K562 (cell line): ENCODE measurements around the gene PODN. TPM values are rescaled to one million over a fixed set of nuclear protein-coding genes. Genes with fewer than 3 reads are reported as not detected.

Experiments used
- ATAC-seq: fragments of 200-7000 bp; cut with Tn5 transposase; 3 replicates; pipeline ENCODE4 v1.9.1; 2020; ENCODE audit warnings: moderate library complexity
- BruUV-seq: library from RNA; stranded (reverse); fragments of 400-500 nt; replicated peaks from 2 replicates; lab custom pipeline; 2021; lab: Mats Ljungman, UMichigan
- CTCF ChIA-PET: fragments of 300-600 bp; formaldehyde crosslinking; extraction: SDS; loops from one replicate; lab custom pipeline; 2021; ENCODE audit warnings: low intra/inter-chr PET ratio; lab: Yijun Ruan, JAX
- POLR2A ChIA-PET: fragments of 300-600, 350-650 bp; sonication (Branson Sonifier 250); formaldehyde crosslinking; extraction: SDS; loops from one replicate; lab custom pipeline; 2021; ENCODE audit warnings: antibody characterized with exemption, inconsistent platforms; lab: Yijun Ruan, JAX
- DNase-seq, 4 experiments: peaks; one replicate each; pipeline versions ENCODE4 v3.0.0 to v3.0.0-alpha.2; 2011 to 2018; ENCODE audit warnings: low spot score in 3 of 4, mixed read lengths in 3 of 4; ENCODE audit errors: extremely low read depth in 1 of 4
- FAIRE-seq: peaks from 2 replicates; lab custom pipeline; 2011; peaks lifted over from hg19 to GRCh38; lab: Jason Lieb, UNC
- H2AFZ ChIP-seq: 2 replicates; pipeline ENCODE4 v1.6.0; 2011; ENCODE audit warnings: low read depth, low read length, control low read depth, inconsistent platforms
- H3K27ac ChIP-seq: fragments of 200-600 bp; 3 replicates; pipeline ENCODE4 v1.8.0; 2011; ENCODE audit warnings: low read depth, mild to moderate bottlenecking, control low read depth, inconsistent platforms, low read length, moderate library complexity, mixed read lengths; ENCODE audit errors: extremely low read depth
- H3K27me3 ChIP-seq, 2 experiments: fragments of 300-600 bp in 1 of 2; 2 replicates in 1 of 2; 3 replicates in 1 of 2; pipeline versions ENCODE4 v1.6.0 to v1.8.0; 2011; ENCODE audit warnings: inconsistent platforms in 2 of 2, low read length in 2 of 2, mild to moderate bottlenecking in 1 of 2, mixed read lengths in 1 of 2, moderate library complexity in 1 of 2; ENCODE audit not compliant: control insufficient read depth in 2 of 2, insufficient read depth in 2 of 2
- H3K36me3 ChIP-seq: fragments of 300-600 bp; 3 replicates; pipeline ENCODE4 v1.8.0; 2011; ENCODE audit warnings: mild to moderate bottlenecking, low read length, inconsistent platforms; ENCODE audit not compliant: control insufficient read depth, insufficient read depth
- H3K4me1 ChIP-seq, 2 experiments: fragments of 200-600 bp in 1 of 2; replicated peaks in 1 of 2; 2 replicates in 1 of 2; 3 replicates in 1 of 2; pipeline versions ENCODE4 v1.5.1 to v1.8.0; 2011; ENCODE audit warnings: inconsistent platforms in 2 of 2, low read length in 2 of 2, mild to moderate bottlenecking in 1 of 2, mixed read lengths in 1 of 2, moderate library complexity in 1 of 2; ENCODE audit not compliant: control insufficient read depth in 2 of 2, insufficient read depth in 2 of 2
- H3K4me2 ChIP-seq: 2 replicates; pipeline ENCODE4 v1.6.1; 2011; ENCODE audit warnings: low read length, control low read depth, inconsistent platforms, mixed read lengths; ENCODE audit not compliant: insufficient read depth
- H3K4me3 ChIP-seq: fragments of 200-600 bp; sonication (generic), shearing (Covaris generic); 2 replicates; pipeline ENCODE4 v1.5.1; 2016; ENCODE audit warnings: control low read depth, inconsistent platforms
- H3K79me2 ChIP-seq: fragments of 200-600 bp; 3 replicates; pipeline ENCODE4 v1.8.0; 2011; ENCODE audit warnings: low read length, inconsistent platforms; ENCODE audit not compliant: control insufficient read depth, insufficient read depth
- H3K9ac ChIP-seq, 2 experiments: 2 replicates each; pipeline versions ENCODE4 v1.6.0 to v1.6.1; 2011; ENCODE audit warnings: low read depth in 2 of 2, low read length in 2 of 2, control low read depth in 1 of 2, inconsistent platforms in 1 of 2, mild to moderate bottlenecking in 1 of 2, mixed read lengths in 1 of 2; ENCODE audit not compliant: insufficient read depth in 1 of 2
- H3K9me1 ChIP-seq: one replicate; pipeline ENCODE4 v1.6.0; 2011; ENCODE audit warnings: inconsistent platforms, mild to moderate bottlenecking, low read length, moderate library complexity; ENCODE audit not compliant: control insufficient read depth, insufficient read depth
- H3K9me3 ChIP-seq: replicated peaks from 2 replicates; pipeline ENCODE4 v1.5.1; 2011; ENCODE audit warnings: low read depth, low read length, inconsistent platforms; ENCODE audit not compliant: control insufficient read depth, insufficient read depth
- H4K20me1 ChIP-seq: replicated peaks from 2 replicates; pipeline ENCODE4 v1.6.1; 2011; ENCODE audit warnings: low read length, inconsistent platforms, mixed read lengths; ENCODE audit not compliant: control insufficient read depth, insufficient read depth
- ATF7 ChIP-seq: fragments of 450-650 bp; IDR thresholded peaks from 2 replicates; pipeline ENCODE4 v1.7.1; 2014; ENCODE audit warnings: mild to moderate bottlenecking, moderate library complexity
- CBX5 ChIP-seq: IDR thresholded peaks from 2 replicates; pipeline ENCODE4 v1.6.1; 2014; ENCODE audit warnings: low read depth, borderline replicate concordance
- CBX8 ChIP-seq: fragments of 200-600 bp; sonication (generic); IDR thresholded peaks from 2 replicates; pipeline ENCODE4 v1.6.1; 2012; ENCODE audit warnings: borderline replicate concordance, mixed run types, low read depth, mild to moderate bottlenecking, moderate library complexity, mixed read lengths, low read length, control low read depth, inconsistent platforms; ENCODE audit not compliant: poor library complexity, severe bottlenecking; ENCODE audit errors: extremely low read depth
- PRMT5 ChIP-seq: sonication (generic); formaldehyde crosslinking; IDR thresholded peaks from 2 replicates; pipeline ENCODE4 v1.5.0; 2020; ENCODE audit warnings: missing genetic modification reagents
- SAFB ChIP-seq: fragments of 200-400 bp; formaldehyde crosslinking; IDR thresholded peaks from 2 replicates; pipeline ENCODE4 v1.6.1; 2017; ENCODE audit warnings: low read depth, low read length, borderline replicate concordance
- TEAD1 ChIP-seq, 2 experiments: fragments of 450-650 bp in 1 of 2; sonication (generic) in 1 of 2; formaldehyde crosslinking; IDR thresholded peaks; 2 replicates each; pipeline versions ENCODE4 v1.4.0 to v1.8.0; 2020 to 2022; ENCODE audit warnings: mild to moderate bottlenecking in 2 of 2, missing genetic modification reagents in 1 of 2
- ZBTB1 ChIP-seq: sonication (generic); formaldehyde crosslinking; IDR thresholded peaks from 2 replicates; pipeline ENCODE4 v1.8.1; 2023; ENCODE audit warnings: missing genetic modification reagents, low read depth, mild to moderate bottlenecking, borderline replicate concordance
- ZNF12 ChIP-seq: sonication (generic); formaldehyde crosslinking; IDR thresholded peaks from 2 replicates; pipeline ENCODE4 v1.4.0; 2020; ENCODE audit warnings: mild to moderate bottlenecking, missing genetic modification reagents
- WGBS: fragments of 100-300 bp; shearing (Covaris generic); methylation state at CpG from one replicate; pipeline ENCODE4 v1.1.6; 2016; ENCODE audit warnings: low coverage, mixed read lengths; ENCODE audit not compliant: insufficient coverage; ENCODE audit errors: missing lambda C conversion rate; 5-methylcytosine and 5-hydroxymethylcytosine counted together
- in situ Hi-C: fragments of 300-500 bp; cut with MboI; formaldehyde crosslinking; loops from 4 replicates; pipeline ENCODE4 v1.15.0; 2018; ENCODE audit warnings: inconsistent platforms, mixed read lengths
- intact Hi-C: fragments of 100-400 bp; cut with micrococcal nuclease; formaldehyde crosslinking; loops from 2 replicates; pipeline ENCODE4 v1.14.2; 2022
- polyA plus RNA-seq, 8 experiments: library from polyadenylated mRNA; depleted of rRNA in 4 of 8; stranded (reverse) in 5 of 8; unstranded in 3 of 8; fragments of >200 nt; fragmentation: Nextera tagmentation in 2 of 8; fragmentation: Illumina TruSeq in 1 of 8; extraction: Ambion mirVana in 2 of 8; extraction: Trizol in 1 of 8; gene quantifications; 2 replicates each; pipeline versions ENCODE4 v1.2.1 to v1.2.3, GENCODE V29; 2011 to 2014; ENCODE audit warnings: inconsistent platforms in 1 of 8, missing spikeins in 1 of 8
- total RNA-seq, 7 experiments: library from RNA; depleted of rRNA in 6 of 7; stranded (reverse); fragments of >200 nt in 6 of 7; fragmentation: Illumina TruSeq in 2 of 7; extraction: Trizol in 2 of 7; gene quantifications; 2 replicates each; pipeline versions ENCODE4 v1.2.1 to v1.2.3, GENCODE V29; 2011 to 2021; ENCODE audit warnings: low replicate concordance in 1 of 7

Gene PODN
- total and polyA plus RNA-seq, 9 of the 15 experiments (the other 6 are each of a cell fraction or from before 2014, with no cell fraction given), result not detected

GRCh38 chr1:53076165-53076564 lies 14.2 kb downstream of the PODN start (continued):
- TF ChIP-seq CBX8, result no peak
- no peak for TF ChIP-seq CBX5
- no peak for TF ChIP-seq PRMT5

GRCh38 chr1:53076721-53077598 lies 14.9 kb downstream of the PODN start:
- Histone ChIP-seq H3K27ac (no peak overlapping the region), H3K4me2 (no peak overlapping the region), H3K9me1 (no peaks in the 10 kb centered on the region), H4K20me1 (peaks cover 4% of the 10 kb centered on the region; the same call in 1 of the 2 replicates), H3K27me3 (peaks cover 0 to 28% of the 10 kb centered on the region in 2 experiments; a peak in 2 of 5 replicates), H3K9ac (no peak overlapping the region), H3K79me2 (no peaks in the 10 kb centered on the region), H3K36me3 (no peaks in the 10 kb centered on the region), H2AFZ (no peak overlapping the region), H3K4me1 (peaks cover 0 to 33% of the 10 kb centered on the region in 2 experiments; a peak in 2 of 5 replicates), H3K4me3 (no peak overlapping the region), H3K9me3 (no peaks in the 10 kb centered on the region)
- in situ Hi-C loops, result loop anchor here (5.0 kb wide), 1 partner anchor 45 kb away; no protein-coding TSS in a partner anchor
- no peak for DNase-seq
- no TSS peak for BruUV-seq
- POLR2A ChIA-PET, result interaction anchor here (0.6 to 0.8 kb wide), 2 partner anchors 18 to 124 kb away, joined by 3 read pairs; no protein-coding TSS in a partner anchor
- no peak for ATAC-seq
- no peak for TF ChIP-seq ZBTB1 (CRISPR knock-in tag)
- TF ChIP-seq ZNF12 (CRISPR knock-in tag), result no peak
- TF ChIP-seq SAFB, result no peak
- no peak for TF ChIP-seq TEAD1 (CRISPR knock-in tag; IDR thresholded peaks at IDR 0.05)
- TF ChIP-seq ATF7, result no peak
- 16% methylated on average over 18 of the region's 19 CpGs for WGBS
- no peak for FAIRE-seq
- intact Hi-C loops, result no loop called here
- CTCF ChIA-PET, result no interaction called here
